GM19467 (cell line): ENCODE measurements around the gene GAB4.
"Not testable (repeated sequence)": the region's sequence is repeated elsewhere in the genome, so short reads cannot be mapped to it uniquely, and the experiment has no call there.

Experiments used
- ATAC-seq: cut with Tn5 transposase; IDR thresholded peaks from one replicate; pipeline ENCODE4 v1.9.1; 2021; ENCODE audit warnings: mild to moderate bottlenecking, moderate library complexity; ENCODE audit not compliant: unreplicated experiment

The GAB4 gene

DNA sequence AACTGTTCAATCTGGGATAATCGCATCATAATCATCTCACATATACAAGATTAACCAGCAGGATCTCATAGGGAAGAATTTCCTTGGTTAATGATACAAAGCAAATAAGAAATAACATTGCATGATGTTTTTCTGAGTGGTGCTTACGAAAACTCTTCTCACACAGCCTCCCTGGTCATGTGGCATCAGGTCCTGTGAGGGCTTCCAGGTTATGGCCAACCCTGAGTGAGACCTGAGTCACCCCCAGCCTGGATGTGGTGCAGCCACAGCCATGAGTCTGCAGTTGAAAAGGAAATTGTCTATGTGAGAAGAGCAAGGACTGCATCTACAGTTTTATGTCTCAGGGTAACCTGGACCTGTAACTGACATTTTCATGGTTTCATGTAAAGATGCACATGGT is 92.3 kb downstream of the GAB4 start:
- ATAC-seq, result no peak

DNA sequence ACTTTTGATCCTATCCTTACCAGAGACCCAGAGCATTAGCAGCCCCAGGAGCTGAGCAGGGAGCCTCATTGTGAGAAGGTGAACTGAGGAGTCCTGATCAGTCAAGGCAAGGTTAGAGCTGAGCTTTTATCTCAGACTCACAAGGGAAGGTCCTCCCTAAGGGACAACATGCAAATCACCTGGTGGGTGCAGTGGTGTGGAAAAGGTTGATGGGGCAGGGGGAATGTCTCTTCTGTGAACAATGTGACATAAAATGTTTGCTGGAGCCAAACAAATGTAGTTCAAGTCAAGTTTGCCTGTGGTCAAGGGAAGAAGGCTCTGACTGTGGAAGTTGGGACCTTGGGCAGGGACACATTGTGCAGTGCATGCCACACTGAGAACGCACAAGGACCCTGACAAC is 93.1 kb downstream of the GAB4 start:
- ATAC-seq, result not testable (repeated sequence)

DNA sequence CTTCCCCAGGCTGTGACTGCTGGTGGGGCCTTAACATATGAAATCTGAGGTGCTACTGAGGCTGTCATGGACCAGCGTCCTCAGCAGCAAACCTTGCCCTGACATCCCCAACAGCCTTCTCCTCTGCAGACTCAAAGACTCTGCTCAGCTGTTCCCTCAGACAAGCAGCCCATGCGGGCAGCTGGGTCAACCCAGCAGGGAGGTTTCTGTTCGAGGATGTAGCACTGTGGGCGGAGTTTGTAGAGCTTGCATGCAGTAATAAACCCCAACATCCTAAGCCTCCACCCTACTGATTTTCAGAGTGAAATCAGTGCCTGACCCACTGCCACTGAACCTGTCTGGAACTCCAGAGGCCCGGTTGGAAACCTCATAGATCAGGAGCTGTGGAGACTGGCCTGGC is 94.0 kb downstream of the GAB4 start:
- no peak for ATAC-seq

DNA sequence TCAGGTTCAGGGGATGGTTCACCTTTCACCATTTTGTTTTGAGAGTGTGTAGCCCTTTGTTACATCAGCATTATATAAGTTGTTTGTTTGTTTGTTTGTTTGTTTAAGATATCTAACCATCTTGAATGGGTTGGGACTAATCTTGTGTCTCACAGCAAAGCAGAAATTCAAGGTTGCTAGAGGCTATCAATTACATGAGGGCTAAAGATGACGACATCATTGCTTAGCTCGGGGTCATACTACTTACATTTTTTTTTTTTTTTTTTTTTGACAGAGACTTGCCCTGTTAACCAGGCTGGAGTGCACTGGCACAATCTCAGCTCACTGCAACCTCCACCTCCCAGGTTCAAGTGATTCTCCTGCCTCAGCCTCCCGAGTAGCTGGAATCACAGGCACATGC is 95.7 kb downstream of the GAB4 start:
- ATAC-seq, result no peak
